Tibial nerve (tissue), 3 donors: ENCODE results near the gene ATOSA.

Experiments used
- CTCF ChIP-seq, 5 experiments: fragments of 200-600 bp in 3 of 5; fragments of 450-650 bp in 2 of 5; sonication (generic) in 3 of 5; IDR thresholded peaks; one replicate each; pipeline ENCODE4 v1.5.1; 2016 to 2019; ENCODE audit warnings: antibody characterized with exemption in 5 of 5, mild to moderate bottlenecking in 3 of 5, moderate library complexity in 2 of 5
- POLR2A ChIP-seq, 2 donors: fragments of 450-650 bp; IDR thresholded peaks; one replicate each; pipeline ENCODE4 v1.6.1; 2017; ENCODE audit warnings: antibody characterized with exemption in 2 of 2, mild to moderate bottlenecking in 2 of 2, moderate library complexity in 2 of 2

DNA sequence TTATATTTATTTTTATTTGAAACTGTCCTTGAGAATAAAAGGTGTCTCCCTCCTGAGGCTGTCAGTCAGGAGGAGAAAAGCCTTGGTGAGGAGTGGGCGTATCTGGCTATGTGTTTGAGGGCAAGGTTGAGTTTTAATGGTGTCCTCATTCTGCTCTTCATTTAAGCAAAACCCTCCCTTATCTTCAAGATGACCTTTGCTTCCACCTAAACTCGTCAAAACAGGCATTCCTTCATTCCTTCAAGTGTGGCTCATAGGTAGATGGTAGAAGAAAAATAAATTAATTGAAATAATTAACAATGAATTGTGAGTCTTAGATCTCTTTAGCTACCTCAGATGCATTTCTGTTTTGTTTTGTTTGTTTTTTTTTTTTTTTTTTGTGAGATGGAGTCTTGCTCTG is 39.4 kb upstream of the ATOSA start:
- TF ChIP-seq CTCF (IDR thresholded peaks at IDR 0.05) (no peak), POLR2A (IDR thresholded peaks at IDR 0.05) (no peak)
